Neural cell (in vitro differentiated cells): ENCODE results near the gene MEN1.

Source experiments
- CTCF ChIP-seq: fragments of 450-650 bp; IDR thresholded peaks from 2 replicates; pipeline ENCODE4 v1.5.1; 2014; ENCODE audit warnings: antibody characterized with exemption, mild to moderate bottlenecking, moderate library complexity; ENCODE audit not compliant: poor library complexity, severe bottlenecking
- EP300 ChIP-seq: fragments of 450-650 bp; conservative IDR thresholded peaks from 2 replicates; pipeline ENCODE4 v1.6.1; 2014; ENCODE audit warnings: antibody characterized with exemption, mild to moderate bottlenecking, moderate library complexity; ENCODE audit not compliant: poor library complexity, severe bottlenecking
- EZH2 ChIP-seq: fragments of 200-600, 300-800 bp; shearing (Covaris generic), sonication (generic); IDR thresholded peaks from 2 replicates; pipeline ENCODE4 v1.6.1; 2014; ENCODE audit warnings: antibody characterized with exemption, low read length, borderline replicate concordance, mild to moderate bottlenecking; ENCODE audit not compliant: insufficient read depth, poor library complexity, severe bottlenecking
- POLR2AphosphoS5 ChIP-seq: IDR thresholded peaks from 2 replicates; pipeline ENCODE4 v1.6.1; 2012
- RAD21 ChIP-seq: fragments of 450-650 bp; conservative IDR thresholded peaks from 2 replicates; pipeline ENCODE4 v1.6.1; 2014; ENCODE audit warnings: antibody characterized with exemption, mild to moderate bottlenecking, moderate library complexity
- SMC3 ChIP-seq: fragments of 450-650 bp; conservative IDR thresholded peaks from 2 replicates; pipeline ENCODE4 v1.6.1; 2014; ENCODE audit warnings: antibody characterized with exemption, mild to moderate bottlenecking, moderate library complexity; ENCODE audit not compliant: poor library complexity
- TAF1 ChIP-seq: IDR thresholded peaks from 2 replicates; pipeline ENCODE4 v1.6.1; 2012; ENCODE audit warnings: low read depth

DNA sequence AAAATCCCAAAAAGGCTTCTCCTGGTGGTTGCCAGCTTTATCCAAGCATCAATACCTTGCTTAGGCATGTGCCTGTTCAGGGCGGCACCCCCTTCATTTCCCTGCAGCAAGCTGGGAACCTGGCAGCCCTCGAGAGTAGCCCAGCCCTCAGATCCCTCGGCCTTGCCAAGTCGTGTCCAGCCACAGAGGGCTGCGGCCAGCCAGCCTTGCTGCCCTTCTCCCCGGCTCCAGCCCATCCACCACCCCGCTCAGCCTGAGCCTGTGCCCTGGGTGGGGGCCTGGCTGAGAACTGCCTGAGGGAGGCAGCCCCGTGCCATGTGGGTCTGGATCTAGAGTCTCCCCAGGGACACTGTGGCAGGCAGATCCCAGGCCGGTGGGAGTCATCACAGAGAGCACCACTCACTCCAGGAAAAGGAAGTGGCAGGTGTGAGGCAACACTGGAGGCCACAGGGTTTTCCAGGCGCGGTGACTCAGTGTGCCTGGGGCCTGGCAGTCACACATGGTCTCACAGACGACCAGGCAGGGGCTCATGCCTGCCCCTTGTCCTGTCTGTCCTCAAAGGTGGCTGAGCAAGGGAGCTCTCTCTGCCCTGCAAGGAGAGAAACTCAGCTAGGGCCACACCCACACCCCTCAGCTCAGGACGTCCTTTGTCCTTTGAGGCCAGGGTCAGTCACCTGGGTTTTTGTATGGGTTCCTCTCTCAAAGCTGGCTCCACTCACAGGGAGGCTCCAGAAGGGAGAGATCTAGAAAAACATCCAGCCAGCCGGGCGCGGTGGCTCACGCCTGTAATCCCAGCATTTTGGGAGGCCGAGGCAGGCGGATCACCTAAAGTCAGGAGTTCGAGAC, 46.3 kb upstream of the MEN1 start:
- no peak for TF ChIP-seq POLR2AphosphoS5
- no peak for TF ChIP-seq EZH2
- no peak for TF ChIP-seq RAD21
- TF ChIP-seq EP300, result no peak
- TF ChIP-seq CTCF, result no peak
- TF ChIP-seq TAF1, result no peak
- no peak for TF ChIP-seq SMC3
